Right ventricle myocardium inferior (tissue), 1 donor: Measurements from ENCODE around the gene GGT5. TPM values are rescaled to one million over a fixed set of nuclear protein-coding genes. Genes with fewer than 3 reads are reported as not detected.
"Not testable (repeated sequence)": the region's sequence is repeated elsewhere in the genome, so short reads cannot be mapped to it uniquely, and the experiment has no call there.

Experiments
- ATAC-seq: fragments of 200-7000 bp; cut with Tn5 transposase; one replicate; pipeline ENCODE4 v1.9.1; 2020; ENCODE audit warnings: mild to moderate bottlenecking, moderate library complexity
- DNase-seq: peaks from one replicate; pipeline ENCODE4 v3.0.0; 2021; ENCODE audit errors: missing footprints
- intact Hi-C: fragments of 100-400 bp; cut with DNase I; formaldehyde crosslinking; loops from one replicate; pipeline ENCODE4 v1.11.0; 2022
- total RNA-seq: library from RNA; stranded (reverse); fragmentation: NEBNext Ultra II Directional; extraction: Animal tissue kit (Norgen Biotek cat#: 25700); gene quantifications from one replicate; pipeline ENCODE4 v1.2.1, GENCODE V29; 2021
- donor health status: DM: no; HTN: yes; CAD: no; lungs with severe emphysema.

GGT5 gene
- total RNA-seq, 1 donor from 2014 or later = 27.6 TPM

DNA sequence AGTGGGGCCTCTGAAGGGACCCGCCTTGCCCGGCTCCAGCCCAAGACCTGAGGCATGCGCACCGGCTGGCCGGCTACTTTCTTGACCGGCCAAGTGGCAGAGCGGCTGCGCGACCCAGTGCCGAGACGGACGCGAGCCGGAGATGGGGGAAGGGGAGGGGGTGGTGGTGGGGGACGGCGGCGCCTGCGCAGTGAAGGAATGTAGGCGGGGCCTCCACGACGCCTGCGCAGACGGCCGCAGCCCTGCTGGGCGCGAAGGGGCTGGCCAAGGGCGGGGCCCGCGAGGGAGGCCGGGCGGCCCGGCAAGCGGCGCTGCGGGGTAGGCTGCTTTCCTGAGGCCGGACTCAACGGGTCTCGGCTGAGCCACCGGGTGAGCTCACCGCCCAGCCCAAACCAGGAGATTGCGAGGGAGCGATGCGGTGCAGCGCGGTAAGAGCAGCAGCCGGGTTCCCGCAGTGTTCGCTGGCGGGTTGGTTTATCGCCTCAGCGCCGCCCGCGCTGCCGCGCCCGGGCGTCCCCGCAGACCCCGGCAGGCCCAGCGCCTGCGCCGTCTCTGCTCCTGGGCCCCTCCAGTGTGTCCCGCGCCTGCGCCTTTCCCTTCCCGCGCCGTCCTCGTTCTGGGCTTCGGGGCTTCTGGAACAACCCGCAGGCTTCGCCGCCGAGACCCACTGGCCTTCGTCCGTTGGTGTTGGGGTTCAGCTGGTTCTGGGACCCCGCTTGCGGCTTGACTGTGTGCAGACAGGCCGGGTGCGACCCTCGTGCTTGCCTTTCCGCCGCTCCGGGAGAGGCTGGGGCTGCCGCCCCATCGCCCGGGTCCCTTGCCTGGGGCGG lies 25.9 kb upstream of the GGT5 start, which contains the start of gene SPECC1L:
TSS of gene SPECC1L (plus strand) at position 276 of the 830 bp plus-strand sequence. CDS start 31,401 bp downstream, outside the sequence.
- intact Hi-C loops = loop anchor here (5.0 kb wide), 1 partner anchor 227 kb away; the partner anchor contains the start of gene UPB1
- DNase-seq (peak; percentile 97), ATAC-seq (peak; percentile 98)

DNA sequence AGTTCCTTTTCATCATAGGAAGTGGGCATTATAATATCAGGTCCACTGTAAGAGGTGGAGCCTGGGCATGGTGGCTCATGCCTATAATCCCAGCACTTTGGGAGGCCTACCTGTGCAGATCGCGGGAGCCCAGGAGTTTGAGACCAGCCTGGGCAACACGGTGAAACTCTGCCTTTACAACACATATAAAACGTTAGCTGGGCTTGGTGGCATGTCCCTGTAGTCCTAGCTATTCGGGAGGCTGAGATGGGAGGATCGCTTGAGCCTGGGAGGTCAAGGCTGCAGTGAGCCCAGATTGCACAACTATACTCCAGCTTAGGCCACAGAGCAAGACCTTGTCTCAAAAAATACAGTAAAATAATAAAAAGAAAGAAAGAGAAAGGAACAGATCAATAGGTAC lies 21.6 kb upstream of the GGT5 start:
- intact Hi-C loops, DNase-seq, ATAC-seq: not testable (repeated sequence)

DNA sequence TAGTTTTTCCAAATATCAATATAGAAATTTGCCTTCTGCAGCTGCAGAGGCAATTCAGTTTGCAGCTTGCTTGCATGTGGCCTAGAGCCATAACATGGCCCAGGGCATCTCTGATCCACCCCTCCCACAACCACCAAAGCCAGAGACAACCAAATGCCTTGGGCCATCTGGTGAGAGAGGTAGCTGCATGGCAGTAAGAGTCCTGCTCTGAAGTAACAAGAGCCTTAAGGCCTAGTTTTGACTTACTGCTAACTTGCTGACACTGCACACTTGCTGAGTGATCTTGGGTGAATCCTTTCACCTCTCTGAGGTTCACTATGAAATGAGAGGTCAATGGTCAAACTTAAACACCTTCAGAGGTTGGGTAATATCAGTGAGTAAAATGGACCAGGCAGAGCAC lies 20.9 kb upstream of the GGT5 start:
- intact Hi-C loops = no loop called here
- ATAC-seq (no peak), DNase-seq (no peak)

DNA sequence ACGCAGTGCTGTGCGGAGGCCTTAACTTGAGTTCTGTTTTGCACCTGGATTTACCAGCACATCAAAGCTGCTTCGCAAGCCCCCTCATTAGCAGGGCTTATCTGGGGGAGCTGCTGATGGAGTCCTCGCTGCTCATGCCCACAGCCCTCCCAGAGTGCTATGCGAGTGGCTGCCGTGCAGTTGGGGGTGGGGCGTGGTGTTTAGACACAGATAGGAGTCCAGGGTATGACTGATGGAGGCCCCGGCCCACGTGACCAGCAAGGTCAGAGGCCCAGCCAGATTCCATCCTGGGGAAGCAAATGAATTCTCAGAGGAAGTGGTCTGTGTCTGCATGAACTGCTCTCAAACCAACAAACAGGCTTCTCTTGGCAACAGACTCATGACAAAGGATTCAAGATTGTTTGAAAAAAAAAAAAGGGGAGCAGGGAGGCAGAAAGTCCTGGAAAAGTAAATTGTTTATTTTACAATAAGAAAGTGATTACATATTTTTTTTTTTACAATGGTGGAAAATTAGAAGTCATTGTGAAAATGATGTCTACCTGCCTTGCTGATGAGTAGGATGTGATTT lies 19.5 kb upstream of the GGT5 start:
- DNase-seq, ATAC-seq, intact Hi-C loops: not testable (repeated sequence)

DNA sequence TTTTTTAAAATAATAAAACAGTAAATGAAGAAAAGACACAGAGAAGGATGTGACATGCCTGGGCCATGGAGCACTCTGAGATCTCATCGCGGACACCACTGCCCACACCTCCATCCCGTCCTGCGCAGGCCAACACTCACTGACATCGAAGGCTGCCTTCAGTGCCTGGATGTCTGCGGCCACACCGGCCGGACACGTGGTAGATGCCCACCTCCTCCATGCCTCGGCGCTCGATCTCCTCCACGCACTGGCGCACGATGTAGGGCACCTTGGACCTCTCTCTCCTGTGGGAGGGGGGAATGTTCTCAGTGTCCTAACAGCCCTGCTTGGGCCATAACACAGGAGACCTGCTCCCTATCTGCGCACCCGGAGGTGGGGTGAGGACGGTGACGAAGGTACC lies 18.6 kb upstream of the GGT5 start:
- DNase-seq, intact Hi-C loops, ATAC-seq: not testable (repeated sequence)

DNA sequence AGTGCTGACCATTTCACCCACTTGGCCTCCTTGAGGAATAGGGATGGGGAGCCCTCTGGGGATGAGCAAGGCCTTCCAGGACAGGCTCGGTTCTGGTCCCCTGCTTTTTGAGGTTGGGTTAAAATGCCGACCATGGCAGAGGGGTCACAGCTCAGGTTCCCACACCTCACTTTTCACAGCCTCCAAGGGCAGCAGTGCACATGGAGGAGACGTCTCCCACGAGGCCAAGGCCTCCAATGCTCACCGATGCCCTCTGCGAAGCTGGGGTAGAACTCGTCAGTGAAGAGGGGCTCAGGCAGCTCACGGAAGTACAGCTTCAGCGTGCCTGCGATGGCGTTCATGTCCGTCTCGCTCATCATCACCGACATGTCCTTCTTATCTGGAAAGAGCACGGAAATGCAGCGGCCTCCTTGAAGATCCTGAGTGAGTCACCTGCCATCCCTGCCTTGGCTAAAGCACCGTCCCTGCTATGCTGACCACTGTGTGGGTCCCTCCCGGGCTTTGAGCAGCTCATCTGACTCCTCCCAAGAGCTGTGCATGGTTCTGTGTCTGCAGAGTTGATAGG lies 17.4 kb upstream of the GGT5 start:
- ATAC-seq, DNase-seq, intact Hi-C loops: not testable (repeated sequence)

DNA sequence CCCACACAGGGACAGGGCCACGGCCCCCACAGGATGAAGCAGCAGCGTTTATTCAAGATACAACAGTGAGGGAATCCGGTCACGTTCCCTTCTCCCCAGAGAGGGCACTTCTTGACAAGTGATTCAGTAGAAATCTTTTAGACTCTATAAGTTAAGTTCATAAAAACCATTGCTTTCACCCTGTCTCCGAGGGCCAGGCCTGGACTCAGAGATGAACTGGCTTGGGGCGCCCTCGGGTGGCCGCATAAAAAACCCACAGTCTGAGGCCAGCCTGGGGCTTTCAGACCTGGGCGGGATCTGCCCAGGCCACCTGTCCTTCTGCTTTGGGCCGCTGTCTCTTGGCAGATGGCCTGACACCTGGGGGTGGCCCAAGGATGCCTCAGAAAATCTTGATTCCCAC lies 14.6 kb upstream of the GGT5 start:
- peak; percentile 87 for DNase-seq
- ATAC-seq, intact Hi-C loops: not testable (repeated sequence)

DNA sequence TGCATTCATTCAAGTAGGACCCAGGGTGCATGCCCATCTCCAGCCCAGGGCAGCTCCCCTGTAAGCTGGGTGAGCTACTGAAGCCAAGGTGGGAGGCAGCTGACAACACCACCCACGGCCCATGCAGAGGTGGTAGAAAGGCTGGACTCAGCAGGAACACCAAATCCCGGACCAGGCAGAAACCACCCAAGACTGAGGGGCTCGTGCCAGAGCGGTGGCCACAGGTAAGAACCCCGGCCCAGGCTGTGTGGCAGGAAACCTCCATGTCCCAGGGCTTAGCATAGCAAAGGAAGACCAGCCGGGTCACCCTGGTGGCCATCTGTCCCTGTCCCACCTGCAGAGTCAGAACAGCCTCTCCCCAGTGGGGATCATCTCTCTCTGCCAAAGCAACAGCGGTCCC lies 11.9 kb upstream of the GGT5 start:
- intact Hi-C loops, DNase-seq, ATAC-seq: not testable (repeated sequence)

DNA sequence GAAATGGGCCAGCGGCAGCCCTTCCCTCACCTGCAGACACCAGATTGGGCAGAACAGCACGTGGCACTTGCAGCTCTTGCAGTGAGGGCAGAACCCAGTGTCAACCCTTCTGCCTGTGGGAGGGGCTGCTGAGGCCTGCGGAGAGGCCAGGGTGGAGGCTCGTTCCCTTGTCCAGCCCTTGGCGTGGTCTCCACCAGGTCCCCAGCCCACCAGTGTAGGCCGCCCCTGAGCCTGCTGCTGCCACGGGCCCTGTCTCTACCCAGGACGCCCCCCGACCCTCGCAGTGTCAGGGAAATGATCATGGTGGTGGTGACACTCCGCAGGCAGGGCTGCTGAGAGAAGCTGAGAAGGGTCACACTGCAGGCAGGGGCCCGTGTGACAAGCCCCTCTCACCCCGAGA lies 11.3 kb upstream of the GGT5 start:
- intact Hi-C loops, DNase-seq, ATAC-seq: not testable (repeated sequence)

DNA sequence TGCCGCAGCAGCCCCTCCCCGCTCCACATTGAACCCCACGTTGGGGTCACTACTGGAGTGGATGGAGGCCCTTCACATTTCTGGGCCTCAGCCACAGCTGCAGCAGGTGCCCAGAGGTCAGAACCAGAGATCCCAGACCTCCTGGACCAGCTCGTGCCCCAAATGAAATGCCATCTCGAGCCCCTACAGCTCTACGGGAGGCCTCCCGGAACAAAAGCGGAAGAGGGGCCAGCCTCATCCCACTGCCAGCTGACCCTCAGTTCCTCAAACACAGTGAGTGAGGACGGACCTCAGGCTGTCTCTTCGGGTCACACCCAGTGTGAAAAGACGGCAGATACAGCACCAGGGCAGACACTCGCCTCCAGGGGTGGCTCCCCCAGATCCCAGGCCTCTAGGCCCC lies 8.2 kb upstream of the GGT5 start:
- intact Hi-C loops, DNase-seq, ATAC-seq: not testable (repeated sequence)

DNA sequence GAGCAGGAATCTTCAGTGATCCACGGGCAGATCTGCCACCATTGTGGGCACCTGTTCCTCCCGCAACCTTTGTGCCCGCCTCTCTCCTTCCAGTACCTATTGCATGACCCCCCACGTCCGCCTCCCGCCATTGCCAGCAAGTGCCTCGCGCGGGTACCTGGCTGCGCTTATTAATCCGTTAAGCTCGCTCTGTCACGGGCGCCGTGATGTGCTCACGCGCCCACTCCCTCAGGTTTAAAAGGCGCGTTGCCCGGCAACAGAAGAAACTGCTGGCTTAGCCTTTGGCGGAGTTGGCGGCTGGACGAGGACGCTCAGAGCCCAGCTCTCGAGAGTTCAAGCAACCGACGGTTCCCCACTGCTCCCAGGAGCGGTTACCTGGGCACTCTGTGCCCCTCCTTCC lies 6.4 kb upstream of the GGT5 start:
- intact Hi-C loops, DNase-seq, ATAC-seq: not testable (repeated sequence)

DNA sequence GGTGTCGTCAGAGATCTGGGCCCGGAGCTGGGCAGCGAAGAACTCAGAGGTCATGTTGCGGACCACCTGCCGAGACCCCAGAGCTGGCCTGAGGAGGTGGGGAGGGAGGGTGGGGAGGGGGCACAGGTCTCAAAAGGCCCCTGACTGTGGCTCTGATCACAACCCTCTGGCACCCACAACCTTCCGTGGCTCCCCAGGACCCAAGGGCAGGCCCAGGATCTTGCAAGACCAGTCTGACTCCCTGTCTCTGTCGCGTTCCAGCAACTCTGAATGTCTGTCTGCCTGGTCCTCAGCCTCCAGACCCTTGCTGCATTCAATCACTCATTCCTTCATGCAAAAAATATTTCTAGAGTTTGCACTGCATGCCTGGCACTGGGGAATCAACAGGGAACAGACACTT lies 4.5 kb upstream of the GGT5 start:
- intact Hi-C loops, ATAC-seq, DNase-seq: not testable (repeated sequence)

DNA sequence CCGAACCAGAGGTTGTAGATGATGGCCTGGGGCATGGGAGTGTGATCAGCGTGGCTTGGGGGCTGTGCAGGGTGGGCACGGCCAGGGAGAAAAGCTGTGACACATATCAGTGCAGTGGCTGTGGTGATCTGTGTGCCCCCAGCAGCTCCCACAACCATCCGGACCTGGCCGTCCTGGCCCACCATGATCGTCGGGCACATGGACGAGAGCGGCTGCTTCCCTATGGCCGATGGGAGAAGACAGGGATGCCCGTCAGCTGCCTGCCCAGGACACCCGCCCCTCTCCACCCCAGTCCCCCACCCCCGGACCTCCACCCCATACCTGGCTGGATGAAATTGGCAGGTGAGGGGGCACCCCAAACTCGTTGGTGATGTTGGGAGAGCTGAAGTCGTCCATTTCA lies 3.7 kb upstream of the GGT5 start:
- ATAC-seq, DNase-seq, intact Hi-C loops: not testable (repeated sequence)

DNA sequence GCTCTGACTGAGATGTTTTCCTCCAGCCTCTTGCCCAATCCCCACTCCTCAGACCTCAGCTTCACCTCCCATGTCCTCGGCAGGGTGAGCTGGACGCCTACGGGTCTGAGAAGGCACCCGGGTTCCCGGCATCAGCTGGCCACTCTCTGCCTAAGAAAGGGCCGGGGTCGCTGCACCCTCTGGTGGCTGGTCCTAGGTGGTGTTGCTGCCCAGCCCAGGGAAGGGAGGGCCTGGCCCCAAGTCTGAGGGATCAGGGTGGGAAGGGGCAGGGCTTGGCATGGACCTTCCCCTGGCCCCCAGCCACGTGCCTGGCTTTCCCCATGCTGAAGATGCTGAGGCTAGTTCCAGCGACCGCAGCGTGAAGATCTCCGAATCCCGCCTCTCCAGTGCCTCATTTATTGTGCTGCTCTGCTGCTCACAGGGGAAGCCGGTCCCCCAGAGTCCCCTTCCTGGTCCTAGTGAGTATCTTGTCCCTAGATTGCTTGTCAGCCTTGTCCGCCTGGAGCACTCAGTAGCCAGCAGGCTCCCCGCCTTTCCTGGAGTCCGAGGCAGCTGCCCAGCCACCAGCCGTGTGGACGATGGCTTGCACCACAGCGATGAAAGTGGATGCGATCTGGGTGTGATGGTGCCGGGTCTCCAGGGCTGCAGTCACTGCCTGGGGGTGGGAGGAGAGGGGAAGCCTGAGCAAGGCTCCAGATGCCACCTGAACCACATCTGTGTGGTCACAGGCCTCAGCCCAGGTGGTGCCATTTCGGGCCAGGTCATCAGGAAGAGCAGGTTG lies 2.9 kb upstream of the GGT5 start:
- ATAC-seq = peak; percentile 92
- intact Hi-C loops = loop anchor here (2.0 kb wide), 1 partner anchor 59 kb away; no protein-coding TSS in a partner anchor
- DNase-seq = peak; percentile 94

DNA sequence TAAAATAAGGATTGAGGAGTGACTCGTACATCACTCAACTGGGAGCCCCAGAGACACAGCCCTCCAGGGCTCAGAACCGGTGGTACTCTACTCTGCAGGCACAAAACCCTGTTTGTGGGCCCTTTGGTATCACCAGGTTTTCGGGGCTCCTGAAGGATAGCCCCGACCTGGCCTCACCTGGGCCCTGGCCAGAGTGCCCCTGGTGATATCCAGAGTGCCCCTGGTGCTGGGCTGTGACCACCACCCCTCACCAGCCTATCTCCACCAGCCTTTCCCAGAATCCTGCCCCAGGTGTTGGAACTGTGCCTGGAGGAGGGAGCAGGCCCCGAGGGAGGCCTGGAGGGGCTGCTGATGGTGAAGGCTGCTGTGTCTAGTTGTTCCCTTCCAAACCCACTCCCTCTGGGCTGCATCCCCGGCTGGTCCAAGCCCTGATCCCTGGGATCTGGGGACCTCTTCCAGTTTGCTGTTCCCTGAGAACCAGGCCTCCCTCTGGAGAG lies 2.2 kb upstream of the GGT5 start:
- intact Hi-C loops = loop anchor here (2.0 kb wide), 1 partner anchor 58 kb away; no protein-coding TSS in a partner anchor
- ATAC-seq = peak; percentile 31
- DNase-seq = no peak

DNA sequence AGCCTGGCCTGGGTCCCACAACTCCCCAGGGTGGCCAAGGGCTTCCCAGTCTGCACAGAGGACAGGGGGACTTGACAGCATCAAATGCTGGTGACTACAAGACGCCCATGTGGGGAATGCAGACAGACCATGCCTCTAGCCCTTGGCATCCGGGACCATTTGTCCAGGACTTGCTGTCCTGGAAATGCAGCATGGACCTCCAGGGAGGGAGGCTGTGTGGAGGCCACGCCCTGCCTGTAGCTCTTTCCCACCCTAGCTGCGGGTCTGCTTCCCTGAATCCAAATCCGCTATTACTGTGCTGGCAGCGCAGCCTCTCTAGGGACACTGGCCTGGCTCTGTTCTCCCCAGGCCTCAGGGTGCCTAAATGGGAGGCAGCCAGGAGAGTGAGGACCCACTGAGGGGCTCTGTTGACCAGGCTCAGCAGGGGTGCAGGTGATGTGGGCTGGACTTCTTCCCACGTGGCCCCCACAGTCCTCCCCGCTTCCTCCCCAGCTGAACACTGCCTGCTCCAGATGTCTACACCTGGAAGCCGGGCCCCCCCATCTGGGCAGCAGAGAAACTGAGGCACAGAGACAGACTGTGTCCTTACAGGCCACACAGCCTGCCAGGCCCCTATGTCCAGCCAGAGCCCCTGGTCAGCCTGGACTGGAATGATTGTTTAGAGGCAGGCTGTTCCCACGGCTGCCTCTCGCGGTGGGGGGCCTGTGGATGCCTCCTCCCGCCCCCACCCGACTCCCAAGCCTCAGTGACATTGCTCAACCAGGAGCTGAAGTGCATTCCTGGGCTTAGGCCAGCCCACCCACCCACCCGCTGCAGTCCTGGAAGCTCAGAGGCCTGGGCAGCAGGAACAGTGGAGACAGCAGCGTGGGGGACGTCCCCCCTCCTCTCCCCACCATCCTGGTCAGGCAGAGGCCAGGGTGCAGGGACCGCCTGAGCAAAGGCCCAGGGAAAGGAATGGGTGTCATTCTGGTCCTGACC lies 991 bp upstream of the GGT5 start:
- intact Hi-C loops = loop anchor here (1.0 to 2.0 kb wide), 3 partner anchors 23 to 57 kb away; no protein-coding TSS in a partner anchor
- DNase-seq (peak; percentile 90), ATAC-seq (peak; percentile 91)

DNA sequence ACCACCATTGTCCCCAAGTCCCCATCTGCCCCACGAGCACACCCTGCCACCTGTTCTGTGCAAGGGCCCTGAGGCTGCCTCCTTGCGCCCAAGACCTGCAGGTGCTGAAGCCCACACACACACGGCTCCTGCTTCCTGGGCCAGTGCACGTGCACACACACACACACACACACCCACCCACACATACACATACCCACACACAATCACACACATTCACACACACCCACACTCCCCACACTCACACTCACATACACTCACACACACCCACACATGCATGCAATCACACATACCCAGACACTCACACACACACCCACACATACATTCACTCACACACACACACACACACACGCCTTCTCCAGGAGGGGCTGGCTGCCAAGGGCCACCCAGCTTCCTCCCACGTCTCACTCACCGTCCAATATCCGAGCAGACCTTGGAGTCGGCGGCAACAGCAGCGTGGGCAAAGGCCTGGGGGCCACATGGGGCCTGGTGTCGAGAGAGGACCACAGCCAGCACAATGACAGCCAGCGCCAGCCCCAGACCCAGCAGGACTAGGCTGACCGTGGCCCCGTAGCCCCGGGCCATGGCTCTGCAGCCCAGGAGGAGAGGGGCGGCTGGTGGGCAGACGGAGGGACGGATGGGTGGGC lies 616 bp downstream of the GGT5 start:
- intact Hi-C loops = loop anchor here (2.0 kb wide), 1 partner anchor 21 kb away; no protein-coding TSS in a partner anchor
- DNase-seq (no peak), ATAC-seq (peak; percentile 15)
